Activated CD8-positive, alpha-beta memory T cell treated with anti-CD3 and anti-CD28 coated beads, Interleukin-2, amount 10 ng/mL, durations not matched to agents 7 days and 5 days (primary cell): Measurements from ENCODE around the gene SPAG9. TPM values are rescaled to one million over a fixed set of nuclear protein-coding genes. Genes with fewer than 3 reads are reported as not detected.

Source experiments
- ATAC-seq: fragments of 150-1000 bp; cut with Tn5 transposase; one replicate; pipeline ENCODE4 v1.10.0; 2021; ENCODE audit warnings: moderate library complexity
- CTCF ChIA-PET: fragments of 350-600 bp; sonication (Branson Sonifier 250); formaldehyde crosslinking; loops from one replicate; lab custom pipeline; 2021; ENCODE audit warnings: antibody characterized with exemption; lab: Charles Lee
- DNase-seq: peaks from one replicate; pipeline ENCODE4 v3.0.0-alpha.2; 2020
- H3K27ac Mint-ChIP-seq: one replicate; pipeline ENCODE4 v1.8.0; 2021; ENCODE audit warnings: mild to moderate bottlenecking, mixed read lengths
- H3K27me3 Mint-ChIP-seq: one replicate; pipeline ENCODE4 v1.8.0; 2021; ENCODE audit warnings: mixed read lengths
- H3K36me3 Mint-ChIP-seq: one replicate; pipeline ENCODE4 v1.8.0; 2021; ENCODE audit warnings: mild to moderate bottlenecking, mixed read lengths
- H3K4me1 Mint-ChIP-seq: one replicate; pipeline ENCODE4 v1.8.0; 2021; ENCODE audit warnings: mixed read lengths
- H3K4me3 Mint-ChIP-seq: one replicate; pipeline ENCODE4 v1.8.0; 2021; ENCODE audit warnings: mild to moderate bottlenecking, moderate library complexity, mixed read lengths
- H3K9me3 Mint-ChIP-seq: one replicate; pipeline ENCODE4 v1.8.0; 2022; ENCODE audit warnings: low read depth, mixed read lengths
- total RNA-seq, 2 experiments: library from RNA; stranded (reverse); gene quantifications; one replicate each; pipeline ENCODE4 v1.2.3, GENCODE V29; 2021

Gene SPAG9
- total RNA-seq, 2 experiments from 2014 or later, result 49.0 to 53.8 TPM

DNA sequence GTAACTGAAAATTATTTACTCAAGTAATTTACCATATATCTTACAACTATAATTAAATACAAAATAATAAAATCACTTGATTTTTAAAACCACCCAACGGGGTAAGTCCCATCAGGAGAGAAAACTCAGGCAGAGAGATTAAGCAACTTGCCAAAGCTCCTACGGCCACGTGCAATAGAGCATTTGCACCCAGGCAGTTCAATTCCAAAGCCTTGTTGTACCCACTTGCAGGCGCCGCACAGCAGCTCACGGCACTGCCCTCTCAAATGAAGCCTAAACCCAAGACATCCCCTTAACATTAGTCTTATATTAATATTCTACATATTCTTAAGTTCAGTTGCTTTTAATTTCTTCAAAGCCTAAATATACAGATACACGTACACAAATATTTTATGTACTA is 75.7 kb downstream of the SPAG9 start:
- ATAC-seq (no peak), DNase-seq (no peak)
- Mint-ChIP-seq H3K36me3 (no peaks in the 10 kb centered on the region), H3K27ac (no peak overlapping the region), H3K4me3 (no peak overlapping the region), H3K27me3 (no peaks in the 10 kb centered on the region), H3K9me3 (no peaks in the 10 kb centered on the region), H3K4me1 (peaks cover 3% of the 10 kb centered on the region)
- CTCF ChIA-PET, result interaction anchor here (1.0 kb wide), 1 partner anchor 40 kb away, joined by 5 read pairs; no protein-coding TSS in a partner anchor

GRCh38 chr17:51036084-51036483 is 84.6 kb downstream of the SPAG9 start:
- Mint-ChIP-seq H3K27me3 (no peaks in the 10 kb centered on the region), H3K4me1 (peaks cover under 1% of the 10 kb centered on the region), H3K9me3 (no peaks in the 10 kb centered on the region), H3K4me3 (no peak overlapping the region), H3K27ac (no peak overlapping the region), H3K36me3 (peaks cover under 1% of the 10 kb centered on the region)
- ATAC-seq, result no peak
- DNase-seq, result no peak
- CTCF ChIA-PET, result no interaction called here

- H3K27ac Mint-ChIP-seq, result no peak overlapping the region
- H3K36me3 Mint-ChIP-seq, result peaks cover 4% of the 10 kb centered on the region
- peaks cover 5% of the 10 kb centered on the region for H3K4me1 Mint-ChIP-seq
- no peak overlapping the region for H3K4me3 Mint-ChIP-seq
- DNase-seq, result no peak
- H3K9me3 Mint-ChIP-seq, result no peaks in the 10 kb centered on the region
- H3K27me3 Mint-ChIP-seq, result no peaks in the 10 kb centered on the region
- CTCF ChIA-PET, result interaction anchor here (1.1 to 1.4 kb wide), 3 partner anchors 11 to 183 kb away, joined by 3 read pairs; no protein-coding TSS in a partner anchor
- no peak for ATAC-seq
Observed at GRCh38 chr17:51035431-51035830, 85.2 kb downstream of the SPAG9 start.

DNA sequence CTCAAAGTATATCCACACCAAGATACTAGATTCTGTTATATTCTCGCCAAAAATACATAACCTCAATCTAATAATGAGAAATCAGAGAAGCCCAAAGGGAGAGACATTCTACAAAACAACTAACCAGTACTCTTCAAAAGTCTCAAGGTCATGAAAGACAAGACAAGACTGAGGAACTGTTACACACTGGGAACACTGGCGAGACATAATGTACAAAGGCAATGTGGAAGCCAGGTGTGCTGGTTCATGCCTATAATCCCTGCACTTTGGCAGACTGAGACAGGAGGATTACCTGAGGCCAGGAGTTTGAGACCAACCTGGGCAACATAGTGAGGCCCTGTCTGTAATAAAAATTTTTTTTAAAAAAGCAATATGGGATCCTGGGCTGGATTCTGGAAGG is 85.9 kb downstream of the SPAG9 start:
- Mint-ChIP-seq H3K27me3 (no peaks in the 10 kb centered on the region), H3K4me3 (no peak overlapping the region), H3K9me3 (no peaks in the 10 kb centered on the region), H3K36me3 (peaks cover 4% of the 10 kb centered on the region), H3K4me1 (peaks cover 11% of the 10 kb centered on the region), H3K27ac (no peak overlapping the region)
- CTCF ChIA-PET, result interaction anchor here (1.1 to 1.4 kb wide), 3 partner anchors 11 to 182 kb away, joined by 3 read pairs; no protein-coding TSS in a partner anchor
- DNase-seq (no peak), ATAC-seq (no peak)

DNA sequence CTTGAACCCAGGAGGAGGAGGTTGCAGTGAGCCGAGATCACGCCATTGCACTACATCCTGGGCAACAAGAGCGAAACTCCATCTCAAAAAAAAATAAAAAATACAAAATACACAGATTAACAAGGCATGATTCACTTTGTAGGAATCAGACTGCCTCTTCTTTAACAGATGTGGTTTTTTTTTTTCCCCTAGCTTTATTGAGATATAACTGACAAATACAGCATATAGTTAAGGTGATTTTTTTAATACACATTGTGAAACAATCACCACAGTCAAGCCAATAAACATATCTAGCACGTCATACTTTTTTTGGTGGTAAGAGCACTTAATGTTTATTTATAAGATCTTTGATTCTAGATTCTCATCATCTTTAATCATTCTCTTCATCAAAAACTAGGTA is 87.8 kb downstream of the SPAG9 start:
- Mint-ChIP-seq H3K9me3 (no peaks in the 10 kb centered on the region), H3K36me3 (peaks cover 6% of the 10 kb centered on the region), H3K27me3 (no peaks in the 10 kb centered on the region), H3K4me3 (no peak overlapping the region), H3K4me1 (peaks cover 23% of the 10 kb centered on the region), H3K27ac (no peak overlapping the region)
- CTCF ChIA-PET, result interaction anchor here (1.0 kb wide), 1 partner anchor 11 kb away, joined by 3 read pairs; no protein-coding TSS in a partner anchor
- DNase-seq, result no peak
- ATAC-seq, result no peak

DNA sequence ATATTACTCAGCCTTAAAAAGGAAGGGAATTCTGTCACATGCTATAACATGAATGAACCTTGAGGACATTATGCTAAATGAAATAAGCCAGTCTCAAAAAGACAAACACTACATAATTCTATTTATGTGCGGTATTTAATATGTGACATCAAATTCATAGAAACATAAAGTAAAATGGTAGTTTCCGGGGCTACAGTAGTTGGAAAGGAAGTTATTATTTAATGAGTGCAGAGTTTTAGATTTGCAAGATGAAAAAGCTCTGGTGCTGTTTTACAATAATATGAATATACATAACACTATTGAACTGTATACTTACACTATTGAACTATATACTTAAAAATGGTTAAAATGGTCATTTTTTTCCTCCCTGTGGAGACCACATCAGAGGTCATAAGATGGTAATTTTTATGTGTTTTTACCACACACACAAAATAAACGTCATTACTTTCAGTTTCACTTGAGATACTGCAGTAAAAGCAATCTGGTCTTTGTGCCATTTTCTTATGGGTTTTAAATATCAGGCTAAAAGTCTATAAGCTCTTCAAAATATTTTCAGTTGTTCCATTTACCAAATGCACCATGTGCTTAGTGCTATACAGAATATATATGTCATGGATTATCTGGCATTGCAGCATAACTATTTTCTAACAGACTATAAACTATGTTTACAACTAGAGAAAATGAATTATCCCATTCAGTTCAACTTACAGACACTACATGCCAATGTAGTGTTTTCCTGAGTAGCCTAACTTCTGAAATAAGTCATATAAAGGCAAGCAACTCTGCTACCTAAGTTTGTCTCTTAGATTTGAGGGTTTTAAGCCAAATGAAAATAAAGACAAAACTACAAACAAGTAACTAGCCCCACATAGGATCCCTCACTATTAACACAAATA is 90.9 kb downstream of the SPAG9 start:
- Mint-ChIP-seq H3K36me3 (peaks cover 7% of the 10 kb centered on the region), H3K4me3 (peak overlapping the region; percentile 62), H3K4me1 (peaks cover 23% of the 10 kb centered on the region), H3K27me3 (no peaks in the 10 kb centered on the region), H3K27ac (peak overlapping the region; percentile 93), H3K9me3 (no peaks in the 10 kb centered on the region)
- ATAC-seq (peak; percentile 88), DNase-seq (no peak)
- CTCF ChIA-PET, result interaction anchor here (1.2 to 1.3 kb wide), 2 partner anchors 73 to 178 kb away, joined by 3 to 4 read pairs; no protein-coding TSS in a partner anchor

DNA sequence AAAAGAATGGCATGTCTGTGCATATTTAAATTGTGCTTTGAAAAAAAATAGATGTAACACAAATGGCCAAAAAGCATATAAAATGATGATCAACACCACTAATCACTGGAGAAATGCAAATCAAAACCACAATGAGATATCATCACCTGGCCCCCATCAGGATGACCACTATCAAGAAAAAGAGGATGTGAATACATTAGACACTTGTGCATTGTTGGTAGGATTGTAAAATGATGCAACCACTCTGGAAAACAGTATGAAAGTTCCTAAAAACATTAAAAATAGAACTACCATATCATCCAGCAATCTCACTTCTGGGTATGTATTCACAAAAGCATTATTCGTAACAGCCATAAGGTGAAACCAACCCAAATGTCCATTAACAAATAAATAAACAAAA is 91.5 kb downstream of the SPAG9 start:
- no peaks in the 10 kb centered on the region for H3K27me3 Mint-ChIP-seq
- H3K9me3 Mint-ChIP-seq, result no peaks in the 10 kb centered on the region
- DNase-seq (no peak), ATAC-seq (no peak)
- peaks cover 7% of the 10 kb centered on the region for H3K36me3 Mint-ChIP-seq
- H3K27ac Mint-ChIP-seq, result peak overlapping the region; percentile 93
- H3K4me1 Mint-ChIP-seq, result peaks cover 23% of the 10 kb centered on the region
- H3K4me3 Mint-ChIP-seq, result peak overlapping the region; percentile 62
- CTCF ChIA-PET, result interaction anchor here (1.3 kb wide), 1 partner anchor 72 kb away, joined by 4 read pairs; no protein-coding TSS in a partner anchor

GRCh38 chr17:51028176-51028863 is 92.3 kb downstream of the SPAG9 start:
- no peaks in the 10 kb centered on the region for H3K9me3 Mint-ChIP-seq
- H3K36me3 Mint-ChIP-seq, result peaks cover 7% of the 10 kb centered on the region
- DNase-seq, result no peak
- peaks cover 23% of the 10 kb centered on the region for H3K4me1 Mint-ChIP-seq
- CTCF ChIA-PET, result interaction anchor here (0.9 to 1.2 kb wide), 3 partner anchors 72 to 125 kb away, joined by 3 to 5 read pairs (median 4); partner anchors contain the start of gene NME1
- no peak overlapping the region for H3K4me3 Mint-ChIP-seq
- H3K27ac Mint-ChIP-seq, result no peak overlapping the region
- ATAC-seq, result no peak
- H3K27me3 Mint-ChIP-seq, result no peaks in the 10 kb centered on the region

GRCh38 chr17:51018541-51018940 is 102.1 kb downstream of the SPAG9 start:
- no peak for DNase-seq
- no peaks in the 10 kb centered on the region for H3K27me3 Mint-ChIP-seq
- H3K27ac Mint-ChIP-seq, result no peak overlapping the region
- ATAC-seq, result no peak
- H3K4me1 Mint-ChIP-seq, result peaks cover 3% of the 10 kb centered on the region
- CTCF ChIA-PET, result no interaction called here
- H3K9me3 Mint-ChIP-seq, result no peaks in the 10 kb centered on the region
- no peak overlapping the region for H3K4me3 Mint-ChIP-seq
- peaks cover 11% of the 10 kb centered on the region for H3K36me3 Mint-ChIP-seq

DNA sequence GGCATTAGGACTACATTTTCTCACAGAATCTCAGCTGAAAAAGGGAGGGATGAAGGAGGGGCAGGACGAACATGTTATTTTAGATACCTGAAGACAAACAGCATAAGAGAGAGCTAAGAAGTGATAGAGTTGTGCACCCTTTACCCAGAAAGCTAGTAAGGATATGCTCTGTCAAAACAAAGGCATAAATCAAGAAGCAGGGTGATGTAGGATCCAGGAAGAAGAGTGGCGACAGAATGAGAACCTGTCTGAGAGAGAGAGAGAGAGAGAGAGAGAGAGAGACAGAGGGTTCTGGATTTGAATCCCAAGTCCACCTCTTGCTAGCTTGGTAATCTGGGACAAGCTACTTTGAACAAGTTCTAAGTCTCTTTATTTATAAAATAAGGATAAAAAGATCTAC is 103.4 kb downstream of the SPAG9 start:
- Mint-ChIP-seq H3K27ac (no peak overlapping the region), H3K9me3 (no peaks in the 10 kb centered on the region), H3K4me1 (peaks cover 3% of the 10 kb centered on the region), H3K4me3 (no peak overlapping the region), H3K36me3 (peaks cover 12% of the 10 kb centered on the region), H3K27me3 (no peaks in the 10 kb centered on the region)
- ATAC-seq, result no peak
- CTCF ChIA-PET, result interaction anchor here (1.3 kb wide), 1 partner anchor 40 kb away, joined by 5 read pairs; no protein-coding TSS in a partner anchor
- DNase-seq, result no peak

- Mint-ChIP-seq H3K9me3 (no peaks in the 10 kb centered on the region), H3K4me3 (no peak overlapping the region), H3K27me3 (no peaks in the 10 kb centered on the region), H3K36me3 (peaks cover 12% of the 10 kb centered on the region), H3K27ac (no peak overlapping the region), H3K4me1 (peaks cover 3% of the 10 kb centered on the region)
- no peak for DNase-seq
- no peak for ATAC-seq
- CTCF ChIA-PET, result no interaction called here
Observed at GRCh38 chr17:51016099-51016498, 104.6 kb downstream of the SPAG9 start.

DNA sequence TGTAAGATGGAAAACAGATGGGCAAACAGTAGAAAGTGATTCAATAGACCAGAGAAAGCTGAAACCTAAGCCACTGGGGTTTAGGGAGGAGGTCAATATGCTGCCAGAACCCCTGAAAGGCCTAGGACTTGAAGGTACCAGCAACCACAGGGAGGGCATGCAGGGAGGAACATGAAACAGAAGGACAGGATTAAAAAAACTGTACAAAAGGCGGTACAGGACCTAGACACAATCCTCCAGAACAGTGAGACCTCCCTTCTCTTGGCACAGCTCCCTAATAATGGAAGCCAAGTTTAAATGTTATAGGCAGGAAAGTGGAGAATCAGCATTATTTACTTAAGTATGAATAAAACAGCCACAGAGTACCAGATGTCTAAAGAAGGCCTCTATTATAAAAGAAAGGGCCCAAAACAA is 105.5 kb downstream of the SPAG9 start:
- Mint-ChIP-seq H3K27ac (no peak overlapping the region), H3K36me3 (peaks cover 12% of the 10 kb centered on the region), H3K4me3 (no peak overlapping the region), H3K4me1 (peaks cover 3% of the 10 kb centered on the region), H3K27me3 (no peaks in the 10 kb centered on the region), H3K9me3 (no peaks in the 10 kb centered on the region)
- DNase-seq (no peak), ATAC-seq (no peak)
- CTCF ChIA-PET, result interaction anchor here (0.9 to 1.0 kb wide), 2 partner anchors 33 to 105 kb away, joined by 3 read pairs; partner anchors contain the start of gene SPAG9

DNA sequence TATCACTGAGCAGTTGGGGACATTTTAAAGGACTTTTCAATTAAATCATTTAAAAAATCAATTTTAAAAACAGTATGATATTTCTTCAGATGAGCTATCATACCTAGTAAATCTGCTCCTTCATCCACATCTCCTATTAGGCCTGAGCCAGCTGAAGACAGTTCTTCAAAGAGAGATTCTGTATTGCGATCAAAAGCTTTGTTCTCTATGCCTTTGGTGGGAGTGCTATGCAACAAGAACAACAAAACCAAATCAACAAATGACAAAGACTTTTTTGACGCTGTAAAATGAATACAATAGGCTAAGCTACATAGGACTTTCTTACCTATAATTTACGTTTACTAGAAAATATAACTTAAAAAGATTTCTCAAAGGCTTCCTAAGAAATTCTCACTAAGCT is 106.5 kb downstream of the SPAG9 start:
- no peak overlapping the region for H3K4me3 Mint-ChIP-seq
- ATAC-seq, result no peak
- no peaks in the 10 kb centered on the region for H3K9me3 Mint-ChIP-seq
- H3K36me3 Mint-ChIP-seq, result peaks cover 8% of the 10 kb centered on the region
- H3K4me1 Mint-ChIP-seq, result peaks cover 3% of the 10 kb centered on the region
- CTCF ChIA-PET, result interaction anchor here (0.5 to 1.8 kb wide), 5 partner anchors 9 to 14 kb away, joined by 3 to 7 read pairs (median 4); no protein-coding TSS in a partner anchor
- no peaks in the 10 kb centered on the region for H3K27me3 Mint-ChIP-seq
- H3K27ac Mint-ChIP-seq, result no peak overlapping the region
- DNase-seq, result no peak
